K562 (cell line): ENCODE results near the gene PRMT6.

Experiments
- BRCA1 ChIP-seq, 2 experiments: fragments of 450-650 bp in 1 of 2; sonication (generic) in 1 of 2; formaldehyde crosslinking in 1 of 2; IDR thresholded peaks; 2 replicates each; pipeline versions ENCODE4 v1.5.0 to v1.6.1; 2017 to 2020; ENCODE audit warnings: mild to moderate bottlenecking in 1 of 2, missing genetic modification reagents in 1 of 2
- DNMT1 ChIP-seq: fragments of 450-650 bp; IDR thresholded peaks from 2 replicates; pipeline ENCODE4 v1.6.1; 2016; ENCODE audit warnings: antibody characterized with exemption, mild to moderate bottlenecking
- ETV6 ChIP-seq, 3 experiments: fragments of 150-350 bp in 1 of 3; sonication (generic) in 1 of 3; formaldehyde crosslinking in 1 of 3; IDR thresholded peaks; 2 replicates each; pipeline versions ENCODE4 v1.6.1 to v1.8.0; 2014 to 2022; ENCODE audit warnings: borderline replicate concordance in 2 of 3, low read depth in 2 of 3, antibody characterized with exemption in 1 of 3, low read length in 1 of 3, mild to moderate bottlenecking in 1 of 3, missing genetic modification reagents in 1 of 3
- SP1 ChIP-seq: sonication (generic); formaldehyde crosslinking; IDR thresholded peaks from 2 replicates; pipeline ENCODE4 v1.8.1; 2022; ENCODE audit warnings: mild to moderate bottlenecking, missing genetic modification reagents
- TEAD4 ChIP-seq, 2 experiments: sonication (generic) in 1 of 2; formaldehyde crosslinking in 1 of 2; IDR thresholded peaks; 2 replicates each; pipeline versions ENCODE4 v1.6.1 to v1.8.0; 2012 to 2022; ENCODE audit warnings: borderline replicate concordance in 1 of 2, inconsistent platforms in 1 of 2, low read length in 1 of 2, mild to moderate bottlenecking in 1 of 2, missing genetic modification reagents in 1 of 2
- TF ChIP-seq, protein P1 (sequence below), 3 experiments: IDR thresholded peaks in 2 of 3; conservative IDR thresholded peaks in 1 of 3; 2 replicates each; pipeline ENCODE4 v1.5.1; 2011 to 2012; ENCODE audit warnings: low read length in 3 of 3, mild to moderate bottlenecking in 3 of 3, control low read depth in 2 of 3, improper control_type of control experiment in 1 of 3, inconsistent platforms in 1 of 3, low read depth in 1 of 3, mixed read lengths in 1 of 3, moderate library complexity in 1 of 3; ENCODE audit not compliant: insufficient read depth in 2 of 3

DNA sequence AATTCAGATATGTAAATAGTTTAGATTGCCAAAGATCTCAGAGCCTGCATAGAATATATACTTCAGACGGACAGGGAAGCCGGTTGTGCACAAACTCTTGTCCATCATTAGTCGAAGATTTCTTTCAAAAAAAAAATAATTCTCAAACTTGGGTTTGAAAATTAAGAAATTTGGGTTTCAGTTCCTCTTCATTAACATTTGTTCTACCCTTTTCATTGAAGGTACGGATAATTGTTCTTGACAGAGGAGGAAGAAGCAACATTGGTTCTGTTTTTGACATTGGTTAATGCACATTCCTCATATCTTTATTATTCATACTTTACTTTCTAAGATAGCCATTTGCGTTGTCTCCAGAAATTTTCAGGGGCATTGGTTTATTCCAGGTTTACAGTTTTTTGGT is 38.0 kb upstream of the PRMT6 start:
- no peak for TF ChIP-seq TEAD4 (IDR thresholded peaks at IDR 0.05; ENCODE audit: low read length)
- TF ChIP-seq TEAD4 (CRISPR knock-in tag; IDR thresholded peaks at IDR 0.05; ENCODE audit: borderline replicate concordance), result no peak
- no peak for TF ChIP-seq BRCA1 (IDR thresholded peaks at IDR 0.05)
- TF ChIP-seq BRCA1 (CRISPR knock-in tag; IDR thresholded peaks at IDR 0.05), result no peak
- TF ChIP-seq SP1, result no peak
- TF ChIP-seq ETV6 (IDR thresholded peaks at IDR 0.05; ENCODE audit: borderline replicate concordance in 1 of 2, low read depth in 2 of 2, low read length in 1 of 2), result no peak
- no peak for TF ChIP-seq ETV6 (CRISPR knock-in tag; IDR thresholded peaks at IDR 0.05; ENCODE audit: borderline replicate concordance)
- TF ChIP-seq, protein P1, sequence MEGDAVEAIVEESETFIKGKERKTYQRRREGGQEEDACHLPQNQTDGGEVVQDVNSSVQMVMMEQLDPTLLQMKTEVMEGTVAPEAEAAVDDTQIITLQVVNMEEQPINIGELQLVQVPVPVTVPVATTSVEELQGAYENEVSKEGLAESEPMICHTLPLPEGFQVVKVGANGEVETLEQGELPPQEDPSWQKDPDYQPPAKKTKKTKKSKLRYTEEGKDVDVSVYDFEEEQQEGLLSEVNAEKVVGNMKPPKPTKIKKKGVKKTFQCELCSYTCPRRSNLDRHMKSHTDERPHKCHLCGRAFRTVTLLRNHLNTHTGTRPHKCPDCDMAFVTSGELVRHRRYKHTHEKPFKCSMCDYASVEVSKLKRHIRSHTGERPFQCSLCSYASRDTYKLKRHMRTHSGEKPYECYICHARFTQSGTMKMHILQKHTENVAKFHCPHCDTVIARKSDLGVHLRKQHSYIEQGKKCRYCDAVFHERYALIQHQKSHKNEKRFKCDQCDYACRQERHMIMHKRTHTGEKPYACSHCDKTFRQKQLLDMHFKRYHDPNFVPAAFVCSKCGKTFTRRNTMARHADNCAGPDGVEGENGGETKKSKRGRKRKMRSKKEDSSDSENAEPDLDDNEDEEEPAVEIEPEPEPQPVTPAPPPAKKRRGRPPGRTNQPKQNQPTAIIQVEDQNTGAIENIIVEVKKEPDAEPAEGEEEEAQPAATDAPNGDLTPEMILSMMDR (IDR thresholded peaks at IDR 0.05 in 2 of 3, conservative IDR thresholded peaks at IDR 0.05 in 1 of 3; ENCODE audit: insufficient read depth in 2 of 3, low read depth in 1 of 3, low read length in 3 of 3), result no peak
- no peak for TF ChIP-seq DNMT1
